A673 (cell line): ENCODE data around the gene AMZ2. TPM values are rescaled to one million over a fixed set of nuclear protein-coding genes. Genes with fewer than 3 reads are reported as not detected.

Experiments used
- BruUV-seq: library from RNA; stranded (reverse); fragments of 400-500 nt; replicated peaks from 2 replicates; lab custom pipeline; 2021; lab: Mats Ljungman, UMichigan
- CTCF ChIA-PET: fragments of 300-600 bp; sonication (Branson Sonifier 250); formaldehyde crosslinking; loops from one replicate; lab custom pipeline; 2022; ENCODE audit warnings: antibody characterized with exemption; lab: Charles Lee
- POLR2A ChIA-PET: fragments of 300-600 bp; sonication (Branson Sonifier 250); formaldehyde crosslinking; loops from one replicate; lab custom pipeline; 2022; ENCODE audit warnings: antibody characterized with exemption; ENCODE audit not compliant: low non-redundant PET; lab: Charles Lee
- DNase-seq: peaks from one replicate; pipeline ENCODE4 v3.0.0-alpha.2; 2015; ENCODE audit warnings: low spot score
- H3K27ac ChIP-seq: fragments of 200-600 bp; sonication (generic); 2 replicates; pipeline ENCODE4 v1.5.1; 2016; ENCODE audit warnings: mixed run types, low read depth, mild to moderate bottlenecking, mixed read lengths, antibody characterized with exemption, low read length; ENCODE audit not compliant: poor library complexity, severe bottlenecking
- H3K27me3 ChIP-seq: fragments of 200-600 bp; sonication (generic); replicated peaks from 2 replicates; pipeline ENCODE4 v1.6.1; 2017; ENCODE audit warnings: mixed run types, low read depth, mild to moderate bottlenecking, mixed read lengths, antibody characterized with exemption, low read length; ENCODE audit not compliant: insufficient read depth, poor library complexity
- H3K36me3 ChIP-seq: fragments of 200-600 bp; sonication (generic); 2 replicates; pipeline ENCODE4 v1.6.1; 2016; ENCODE audit warnings: mixed run types, mild to moderate bottlenecking, mixed read lengths, antibody characterized with exemption, low read length; ENCODE audit not compliant: insufficient read depth, poor library complexity, severe bottlenecking
- H3K4me1 ChIP-seq: fragments of 200-600 bp; sonication (generic); 2 replicates; pipeline ENCODE4 v1.6.1; 2017; ENCODE audit warnings: mixed run types, mild to moderate bottlenecking, mixed read lengths, antibody characterized with exemption, low read length; ENCODE audit not compliant: insufficient read depth, poor library complexity, severe bottlenecking
- H3K4me3 ChIP-seq: fragments of 200-600 bp; sonication (generic); 2 replicates; pipeline ENCODE4 v1.5.1; 2016; ENCODE audit warnings: low read depth, mixed run types, mild to moderate bottlenecking, mixed read lengths, low read length; ENCODE audit not compliant: poor library complexity, severe bottlenecking
- H3K9me3 ChIP-seq: fragments of 200-600 bp; sonication (generic); 2 replicates; pipeline ENCODE4 v1.6.1; 2016; ENCODE audit warnings: mixed run types, low read depth, mild to moderate bottlenecking, mixed read lengths, antibody characterized with exemption, low read length; ENCODE audit not compliant: poor library complexity, severe bottlenecking
- CTCF ChIP-seq: fragments of 300-800, 200-600 bp; sonication (generic); conservative IDR thresholded peaks from 2 replicates; pipeline ENCODE4 v1.5.1; 2017; ENCODE audit warnings: low read depth, mild to moderate bottlenecking, antibody characterized with exemption, low read length, moderate library complexity, mixed read lengths
- EZH2 ChIP-seq: fragments of 200-600 bp; sonication (generic); IDR thresholded peaks from 2 replicates; pipeline ENCODE4 v1.6.1; 2017; ENCODE audit warnings: borderline replicate concordance, low read depth, mild to moderate bottlenecking, mixed read lengths, antibody characterized with exemption, low read length; ENCODE audit not compliant: poor library complexity, severe bottlenecking
- intact Hi-C: fragments of 100-400 bp; cut with micrococcal nuclease; formaldehyde crosslinking; loops from one replicate; pipeline ENCODE4 v1.10.0; 2022; ENCODE audit not compliant: unreplicated experiment
- total RNA-seq: library from RNA; stranded (reverse); gene quantifications from 2 replicates; pipeline ENCODE4 v1.2.3, GENCODE V29; 2021

Gene AMZ2
- total RNA-seq, 1 experiment from 2014 or later, result 80.4 TPM

GRCh38 chr17:68288375-68288774 lies 40.5 kb downstream of the AMZ2 start:
- H3K4me3 ChIP-seq, result no peak overlapping the region
- H3K27me3 ChIP-seq, result peaks cover 18% of the 10 kb centered on the region
- peaks cover 12% of the 10 kb centered on the region for H3K4me1 ChIP-seq
- H3K9me3 ChIP-seq, result no peaks in the 10 kb centered on the region
- no peaks in the 10 kb centered on the region for H3K36me3 ChIP-seq
- intact Hi-C loops, result no loop called here
- ChIA-PET CTCF (no interaction called here), POLR2A (no interaction called here)
- no TSS peak for BruUV-seq
- no peak for TF ChIP-seq EZH2
- no peak for TF ChIP-seq CTCF
- DNase-seq, result no peak
- no peak overlapping the region for H3K27ac ChIP-seq

- DNase-seq, result peak; percentile 27
- TF ChIP-seq EZH2 (no peak), CTCF (no peak)
- ChIA-PET CTCF (interaction anchor here (0.5 kb wide), 1 partner anchor 71 kb away, joined by 3 read pairs; no protein-coding TSS in a partner anchor), POLR2A (no interaction called here)
- H3K4me3 ChIP-seq, result no peak overlapping the region
- intact Hi-C loops, result no loop called here
- no peaks in the 10 kb centered on the region for H3K9me3 ChIP-seq
- no peaks in the 10 kb centered on the region for H3K36me3 ChIP-seq
- peaks cover 18% of the 10 kb centered on the region for H3K27me3 ChIP-seq
- peaks cover 12% of the 10 kb centered on the region for H3K4me1 ChIP-seq
- no TSS peak for BruUV-seq
- no peak overlapping the region for H3K27ac ChIP-seq
Observed at GRCh38 chr17:68288804-68289203, 41.0 kb downstream of the AMZ2 start.

GRCh38 chr17:68289473-68289872 lies 41.6 kb downstream of the AMZ2 start:
- DNase-seq, result no peak
- peaks cover 18% of the 10 kb centered on the region for H3K27me3 ChIP-seq
- ChIA-PET CTCF (interaction anchor here (0.5 kb wide), 1 partner anchor 70 kb away, joined by 3 read pairs; no protein-coding TSS in a partner anchor), POLR2A (interaction anchor here (0.6 kb wide), 1 partner anchor 25 kb away, joined by 4 read pairs; no protein-coding TSS in a partner anchor)
- intact Hi-C loops, result no loop called here
- H3K9me3 ChIP-seq, result no peaks in the 10 kb centered on the region
- H3K4me3 ChIP-seq, result no peak overlapping the region
- H3K36me3 ChIP-seq, result no peaks in the 10 kb centered on the region
- TF ChIP-seq EZH2 (no peak), CTCF (no peak)
- H3K4me1 ChIP-seq, result peaks cover 12% of the 10 kb centered on the region
- H3K27ac ChIP-seq, result no peak overlapping the region
- BruUV-seq, result no TSS peak
